GM04504 (cell line): Measurements from ENCODE around the gene RSBN1.
"Not testable (repeated sequence)": the region's sequence is repeated elsewhere in the genome, so short reads cannot be mapped to it uniquely, and the experiment has no call there.

Experiments
- DNase-seq: peaks from one replicate; pipeline ENCODE4 v3.0.0-alpha.2; 2012; ENCODE audit warnings: low read depth

Gene RSBN1

GRCh38 chr1:113780374-113781146 is 31.7 kb downstream of the RSBN1 start:
- no peak for DNase-seq

GRCh38 chr1:113779542-113779941 is 32.7 kb downstream of the RSBN1 start:
- no peak for DNase-seq

DNA sequence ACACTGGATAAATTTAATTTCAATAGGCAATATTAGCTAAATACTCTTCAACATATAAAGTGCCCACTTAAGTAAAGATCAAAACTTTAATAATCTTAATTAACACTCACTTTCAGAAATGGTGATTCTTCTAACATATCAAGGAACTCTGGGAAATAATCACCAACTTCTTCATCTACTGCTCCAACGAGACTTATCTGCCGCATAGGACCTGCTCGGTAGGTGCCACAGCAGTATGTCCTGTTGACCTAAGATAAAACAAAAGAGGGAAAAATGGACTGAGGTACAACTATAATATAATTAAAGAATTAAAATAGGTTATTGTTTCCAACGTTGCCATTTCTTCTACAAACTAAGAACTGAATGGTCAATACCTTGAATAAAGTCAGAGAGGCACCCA is 34.7 kb downstream of the RSBN1 start:
- no peak for DNase-seq

DNA sequence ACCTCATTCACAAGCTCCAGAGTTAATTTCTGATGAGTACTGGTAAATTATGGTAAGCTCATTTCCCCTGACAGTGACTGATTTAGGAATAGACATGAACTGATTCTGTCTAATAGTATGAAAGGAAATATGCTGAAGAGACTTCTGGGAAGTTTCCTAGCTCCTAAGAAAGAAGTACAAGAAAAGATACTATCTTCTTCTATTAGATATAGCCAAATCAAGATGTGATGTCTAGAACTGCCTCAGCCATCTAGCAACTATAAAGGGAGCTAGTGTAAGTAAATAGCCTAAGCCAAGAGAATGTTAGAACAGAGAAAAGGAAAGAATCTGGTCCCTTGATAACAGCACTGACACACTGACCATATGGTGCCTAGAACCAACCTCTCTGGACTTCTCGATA is 42.2 kb downstream of the RSBN1 start:
- no peak for DNase-seq

- DNase-seq = no peak
These were observed 42.7 kb downstream of the RSBN1 start for GRCh38 chr1:113769601-113769970.

DNA sequence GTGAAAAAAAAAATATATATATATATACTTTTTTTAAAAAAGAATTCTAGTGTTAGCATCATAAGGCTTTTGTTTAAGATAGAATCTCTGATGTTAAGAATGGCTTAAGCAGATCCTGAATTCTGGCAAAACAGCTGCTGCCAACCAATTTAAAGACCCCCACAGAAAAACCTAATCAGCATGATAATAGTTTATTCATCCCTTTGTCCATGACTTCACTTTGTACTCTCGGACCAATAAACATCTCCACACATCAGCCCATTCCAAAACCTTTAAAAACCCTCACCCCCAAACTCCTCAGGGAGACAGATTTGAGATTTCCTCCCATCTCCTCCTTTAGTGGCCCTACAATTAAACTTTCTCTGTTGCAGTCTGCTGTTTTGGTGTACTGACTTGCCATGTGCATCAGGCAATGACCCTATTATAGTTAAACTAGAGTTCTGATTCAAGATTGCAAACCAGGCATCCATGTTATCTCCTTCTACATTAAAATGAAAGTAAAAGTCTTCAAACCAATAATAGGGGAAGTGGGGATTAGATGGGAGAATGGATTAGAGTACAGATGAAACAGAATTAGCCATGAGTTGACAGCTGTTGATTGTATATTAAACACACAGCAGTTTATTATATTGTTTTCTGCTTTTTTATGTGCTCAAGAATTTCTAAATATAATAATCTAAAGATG is 43.2 kb downstream of the RSBN1 start:
- DNase-seq = no peak

GRCh38 chr1:113765306-113766230 is 46.7 kb downstream of the RSBN1 start:
- peak; percentile 31 for DNase-seq

DNA sequence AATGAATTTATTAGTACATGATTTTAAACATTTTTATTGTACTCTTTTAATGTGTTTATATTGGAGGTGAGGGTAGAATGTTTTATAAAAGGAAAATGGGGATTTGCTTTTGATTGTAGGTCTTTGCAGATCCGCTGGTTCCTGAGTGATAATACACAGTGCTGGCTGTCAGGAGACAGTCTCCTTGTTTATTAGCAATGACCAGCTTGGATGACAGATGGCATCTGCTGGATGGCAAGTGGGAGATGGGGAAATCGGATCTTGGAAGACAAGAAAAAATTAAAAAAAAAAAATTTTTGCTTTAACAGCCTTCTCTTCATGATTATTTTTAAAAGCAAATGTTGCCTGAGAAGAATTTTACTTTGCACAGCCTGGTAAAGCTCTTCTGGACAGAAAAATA is 48.6 kb downstream of the RSBN1 start:
- DNase-seq = no peak

GRCh38 chr1:113761937-113762336 is 50.3 kb downstream of the RSBN1 start:
- DNase-seq = no peak

DNA sequence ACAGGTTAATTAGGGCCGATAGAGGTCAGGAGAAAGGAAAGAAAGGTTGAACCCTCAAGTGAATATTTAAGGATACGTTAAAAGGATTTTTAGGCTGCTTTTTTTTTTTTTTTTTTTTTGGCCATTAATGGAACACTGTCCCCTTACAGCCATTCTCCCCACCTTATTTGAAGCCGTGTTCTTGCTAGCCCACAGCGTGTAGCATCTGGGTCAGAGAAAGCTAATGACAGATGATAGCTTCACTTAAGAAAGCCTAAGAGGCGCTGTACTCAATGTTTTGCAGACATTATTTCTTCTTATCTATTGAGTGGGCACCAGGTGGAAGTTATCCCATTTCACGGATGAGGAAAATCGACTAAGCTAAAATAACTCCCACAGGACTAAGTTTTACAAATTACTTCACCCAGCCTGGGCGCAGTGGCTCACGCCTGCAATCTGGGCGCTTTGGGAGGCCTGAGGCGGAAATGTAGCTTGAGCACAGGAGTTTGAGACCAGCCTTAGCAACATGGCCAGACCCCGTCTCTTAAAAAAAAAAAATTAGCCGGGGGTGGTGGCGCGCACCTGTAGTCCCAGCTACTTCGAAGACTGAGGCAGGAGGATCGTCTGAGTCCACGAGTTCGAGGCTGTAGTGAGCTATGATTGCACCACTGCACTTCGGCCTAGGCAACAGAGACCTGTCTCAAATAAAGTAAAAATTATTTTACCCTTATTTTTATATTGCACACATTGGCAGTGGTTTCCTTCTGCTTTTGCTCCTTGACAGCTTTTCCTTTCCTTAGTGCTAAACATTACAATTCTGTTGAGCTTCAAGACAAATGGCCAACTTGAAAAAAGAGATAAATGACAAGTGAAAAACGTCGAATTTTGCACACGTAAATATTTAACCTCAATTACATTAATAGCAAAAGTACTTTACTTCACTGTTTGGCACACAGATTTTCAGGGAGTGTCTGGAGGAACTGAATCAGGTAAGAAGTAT is 51.9 kb downstream of the RSBN1 start:
- DNase-seq = no peak

GRCh38 chr1:113759333-113760101 is 52.8 kb downstream of the RSBN1 start, which contains the start of gene PHTF1:
TSS of gene PHTF1 (minus strand) at chr1:113759486. CDS start at chr1:113758703, 783 bp downstream.
- DNase-seq = peak; percentile 51

DNA sequence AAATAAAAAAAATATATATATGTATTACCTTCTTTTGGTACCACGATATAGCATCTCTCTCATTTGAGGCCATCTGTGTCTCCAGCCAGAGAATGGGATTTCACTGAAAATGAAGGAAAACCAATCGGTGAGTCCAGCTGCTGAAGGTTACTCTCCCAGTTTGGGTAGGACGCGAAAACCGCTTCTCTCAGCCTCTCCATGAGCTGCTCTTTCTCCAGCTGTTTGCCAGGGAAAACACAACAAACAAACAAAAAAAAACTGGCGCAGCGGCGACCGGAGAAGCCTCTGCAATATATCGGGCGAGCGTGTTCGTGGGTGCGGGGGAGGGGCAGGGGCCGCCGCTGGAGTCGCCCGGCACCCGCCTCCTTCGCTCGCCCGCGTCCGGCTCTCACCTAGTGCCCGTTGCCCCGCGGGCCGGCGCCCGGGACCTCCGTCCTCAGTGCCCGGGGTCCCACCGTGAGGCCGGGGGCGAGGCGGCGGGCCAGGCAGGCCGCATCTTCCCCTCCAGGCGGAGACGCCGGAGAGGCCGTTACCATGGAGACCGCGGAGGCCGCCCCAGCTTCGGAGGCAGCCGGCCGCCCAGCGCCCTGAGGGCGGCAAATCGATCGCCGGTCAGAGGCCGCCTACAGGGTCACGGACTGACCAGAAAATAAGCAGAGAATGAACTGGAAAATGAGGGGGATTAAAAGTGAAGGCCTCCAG is 53.5 kb downstream of the RSBN1 start:
- DNase-seq = peak; percentile 23

- DNase-seq = no peak
These were observed 55.8 kb downstream of the RSBN1 start for GRCh38 chr1:113756461-113756860.

DNA sequence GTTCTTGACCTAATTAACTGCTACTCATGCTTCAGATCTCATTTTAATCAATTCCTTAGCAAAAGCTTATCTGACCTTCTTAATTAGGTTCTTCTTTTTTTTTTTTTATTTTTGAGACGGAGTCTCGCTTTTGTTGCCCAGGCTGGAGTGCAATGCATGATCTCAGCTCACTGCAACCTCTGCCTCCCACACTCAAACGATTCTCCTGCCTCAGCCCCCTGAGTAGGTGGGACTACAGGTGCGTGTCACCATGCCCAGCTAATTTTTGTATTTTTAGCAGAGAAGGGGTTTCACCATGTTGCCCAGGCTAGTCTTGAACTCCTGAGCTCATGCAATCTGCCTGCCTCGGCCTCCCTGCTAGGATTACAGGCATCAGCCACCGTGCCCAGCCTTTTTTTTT is 58.9 kb downstream of the RSBN1 start:
- DNase-seq = not testable (repeated sequence)

DNA sequence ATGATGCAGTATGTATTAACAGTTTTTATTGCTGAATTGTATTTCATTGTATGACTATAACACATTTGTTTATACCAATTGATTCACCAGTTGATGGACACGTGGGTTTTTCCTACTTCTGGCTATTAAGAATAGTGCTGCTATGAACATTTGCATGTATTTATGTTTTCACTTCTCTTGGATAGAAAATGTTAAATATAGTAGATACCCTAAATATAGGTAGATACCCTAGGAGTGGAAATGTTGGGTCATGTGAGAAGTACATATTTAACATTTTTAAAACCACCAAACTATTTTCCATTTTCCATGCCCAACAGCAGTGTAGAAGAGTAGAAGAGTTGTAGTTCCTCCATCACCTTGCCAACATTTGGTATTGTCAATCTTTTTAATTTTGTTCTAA is 60.8 kb downstream of the RSBN1 start:
- no peak for DNase-seq

DNA sequence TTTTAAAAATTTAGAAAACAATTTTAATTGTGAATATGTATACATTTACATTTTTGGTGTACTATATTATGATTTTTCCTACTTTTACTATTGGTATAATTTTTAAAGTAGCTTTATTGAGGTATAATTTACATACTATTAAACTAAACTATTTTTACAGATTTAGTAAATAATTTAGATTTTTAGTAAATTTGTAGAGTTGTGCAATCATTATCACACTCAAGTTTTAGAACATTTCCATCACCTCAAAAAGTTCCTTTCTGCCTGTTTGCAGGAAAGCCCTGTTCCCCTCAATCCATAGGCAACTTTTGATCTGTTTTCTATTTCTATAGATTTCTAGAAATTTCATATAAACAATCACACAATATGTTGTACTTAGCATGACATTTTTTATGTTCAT is 61.2 kb downstream of the RSBN1 start:
- no peak for DNase-seq

DNA sequence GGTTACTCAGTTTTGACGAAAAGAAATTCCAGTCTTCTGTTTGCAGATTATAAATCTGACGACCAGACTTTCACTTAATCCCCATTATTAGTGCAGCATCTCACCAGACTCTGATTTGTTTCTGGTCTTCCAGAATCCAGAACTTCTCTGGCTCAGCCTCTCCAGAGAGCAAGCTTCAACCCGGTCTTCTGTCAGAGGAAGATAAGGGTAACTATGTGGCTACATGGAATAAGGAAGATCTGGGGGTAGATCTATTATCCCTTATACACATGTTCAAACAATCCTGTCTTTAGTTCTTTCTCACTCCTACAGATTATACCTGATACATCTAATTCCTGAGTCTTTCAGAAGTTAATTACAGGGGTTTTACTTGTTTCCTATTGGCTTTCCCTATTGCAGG is 62.9 kb downstream of the RSBN1 start:
- DNase-seq = no peak

- DNase-seq = no peak
These were observed 64.9 kb downstream of the RSBN1 start for GRCh38 chr1:113747376-113747775.

- DNase-seq = no peak
These were observed 66.9 kb downstream of the RSBN1 start for GRCh38 chr1:113745425-113745824.

DNA sequence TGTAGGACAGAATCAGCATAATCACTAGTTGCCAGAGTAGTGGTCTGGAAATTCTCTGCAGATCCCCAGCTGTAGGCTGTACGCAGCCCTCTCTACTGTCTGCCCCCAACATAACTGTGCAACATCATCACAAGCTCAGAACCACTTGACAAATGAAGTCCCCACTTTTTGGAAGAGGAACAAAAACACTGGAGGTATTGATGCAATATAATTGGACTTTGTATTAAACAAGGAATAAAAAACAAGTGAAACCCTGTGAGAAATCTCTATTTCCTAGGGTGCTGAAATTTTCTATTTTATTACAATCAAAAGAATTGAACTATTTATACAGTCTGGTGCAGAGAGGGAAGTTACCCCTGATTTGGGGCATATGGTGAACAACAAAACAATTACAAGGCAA is 68.2 kb downstream of the RSBN1 start:
- DNase-seq = no peak
